ENCODE measurements around the gene PTPMT1. TPM values are rescaled to one million over a fixed set of nuclear protein-coding genes. Genes with fewer than 3 reads are reported as not detected.
A peak's percentile ranks its signal among the peaks of the same experiment; 100 is the strongest.
"Not testable (repeated sequence)": the region's sequence is repeated elsewhere in the genome, so short reads cannot be mapped to it uniquely, and the experiment has no call there.

PTPMT1 gene
- total and polyA plus RNA-seq, 8 donors: 35.0 to 75.2 (median 42.0) TPM

DNA sequence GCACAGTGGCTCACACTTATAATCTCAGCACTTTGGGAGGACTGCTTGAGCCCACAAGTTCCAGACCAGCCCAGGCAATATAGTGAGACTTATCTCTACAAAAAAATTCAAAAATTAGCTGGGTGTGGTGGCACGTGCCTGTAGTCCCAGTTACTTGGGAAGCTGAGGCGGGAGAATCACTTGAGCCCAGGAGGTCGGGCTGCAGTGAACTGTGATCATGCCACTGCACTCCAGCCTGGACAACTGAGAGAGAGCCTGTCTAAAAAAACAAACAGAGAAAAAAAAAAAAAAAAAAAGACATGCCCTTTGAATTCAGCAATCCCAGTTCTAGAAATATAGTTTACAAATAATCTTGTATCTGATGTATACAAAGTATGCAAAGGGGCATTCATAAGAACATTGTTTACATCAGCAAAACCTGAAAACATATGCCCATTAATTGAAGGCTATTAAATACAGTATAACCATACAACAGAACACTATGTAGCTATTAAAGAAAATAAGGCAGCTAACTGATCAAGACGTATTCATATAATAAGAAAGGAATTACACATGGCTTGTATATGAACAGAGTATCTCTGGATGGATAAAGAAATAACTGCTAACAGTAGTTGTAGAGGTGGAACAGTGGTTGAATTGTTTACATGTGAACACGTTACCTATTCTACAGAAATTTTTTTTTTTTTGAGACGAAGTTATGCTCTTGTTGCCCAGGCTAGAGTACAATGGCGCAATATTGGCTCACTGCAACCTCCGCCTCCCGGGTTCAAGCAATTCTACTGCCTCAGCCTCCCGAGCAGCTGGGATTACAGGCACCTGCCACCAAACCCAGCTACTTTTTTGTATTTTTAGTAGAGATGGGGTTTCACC is 48.2 kb upstream of the PTPMT1 start:
- Histone ChIP-seq H3K27ac (peak overlapping the region in 1 of 2 donors; percentile 16), H3K4me1 (peaks cover 35 to 98% of the 10 kb centered on the region in 2 donors), H3K27me3 (no peaks in the 10 kb centered on the region), H3K36me3 (no peaks in the 10 kb centered on the region), H3K9me3 (no peaks in the 10 kb centered on the region), H3K4me3 (no peak overlapping the region)
- intact Hi-C loops (cut with DNase I): no loop called here
- no peak for DNase-seq
- no peak for ATAC-seq
- TF ChIP-seq, protein P1, sequence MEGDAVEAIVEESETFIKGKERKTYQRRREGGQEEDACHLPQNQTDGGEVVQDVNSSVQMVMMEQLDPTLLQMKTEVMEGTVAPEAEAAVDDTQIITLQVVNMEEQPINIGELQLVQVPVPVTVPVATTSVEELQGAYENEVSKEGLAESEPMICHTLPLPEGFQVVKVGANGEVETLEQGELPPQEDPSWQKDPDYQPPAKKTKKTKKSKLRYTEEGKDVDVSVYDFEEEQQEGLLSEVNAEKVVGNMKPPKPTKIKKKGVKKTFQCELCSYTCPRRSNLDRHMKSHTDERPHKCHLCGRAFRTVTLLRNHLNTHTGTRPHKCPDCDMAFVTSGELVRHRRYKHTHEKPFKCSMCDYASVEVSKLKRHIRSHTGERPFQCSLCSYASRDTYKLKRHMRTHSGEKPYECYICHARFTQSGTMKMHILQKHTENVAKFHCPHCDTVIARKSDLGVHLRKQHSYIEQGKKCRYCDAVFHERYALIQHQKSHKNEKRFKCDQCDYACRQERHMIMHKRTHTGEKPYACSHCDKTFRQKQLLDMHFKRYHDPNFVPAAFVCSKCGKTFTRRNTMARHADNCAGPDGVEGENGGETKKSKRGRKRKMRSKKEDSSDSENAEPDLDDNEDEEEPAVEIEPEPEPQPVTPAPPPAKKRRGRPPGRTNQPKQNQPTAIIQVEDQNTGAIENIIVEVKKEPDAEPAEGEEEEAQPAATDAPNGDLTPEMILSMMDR (IDR thresholded peaks at IDR 0.05): no peak

DNA sequence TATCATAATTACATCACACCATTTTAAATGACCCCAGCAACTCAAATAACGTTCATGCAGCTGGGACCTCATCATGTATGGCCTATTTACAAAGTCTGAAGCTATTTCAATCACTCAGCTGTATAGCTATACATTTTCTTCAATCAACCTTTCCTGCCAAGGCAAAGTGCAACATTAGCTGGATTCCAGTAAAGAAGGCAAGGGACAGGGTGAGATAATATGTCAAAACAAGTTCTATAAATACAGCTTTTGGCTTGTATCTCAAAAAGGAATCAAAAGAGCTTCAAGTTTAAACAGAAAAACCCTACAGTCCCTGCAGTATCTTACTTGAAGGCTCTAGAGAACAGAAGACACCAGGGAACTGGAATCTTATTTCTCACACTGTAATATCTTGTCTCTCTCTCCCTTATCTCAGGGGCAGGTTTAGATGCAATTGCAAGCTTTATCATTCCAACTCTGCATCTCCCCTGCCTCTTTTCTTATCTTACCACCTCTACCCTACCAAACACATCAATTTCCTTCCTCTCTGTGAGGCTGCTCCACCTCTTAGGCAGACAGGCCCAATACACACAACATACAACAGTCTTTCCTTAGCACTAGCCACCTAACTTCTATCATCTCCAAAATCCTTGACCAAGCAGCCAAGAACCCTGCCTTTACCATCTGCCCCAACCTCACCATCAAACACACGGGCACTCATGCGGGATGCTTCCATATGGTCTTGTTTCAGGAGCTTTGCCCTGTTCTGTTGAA is 47.0 kb upstream of the PTPMT1 start:
- Histone ChIP-seq H3K27ac (peak overlapping the region in 1 of 2 donors; percentile 16), H3K4me3 (no peak overlapping the region), H3K27me3 (no peaks in the 10 kb centered on the region), H3K4me1 (peaks cover 36 to 98% of the 10 kb centered on the region in 2 donors), H3K36me3 (no peaks in the 10 kb centered on the region), H3K9me3 (no peaks in the 10 kb centered on the region)
- ATAC-seq (no peak), DNase-seq (no peak)
- TF ChIP-seq, protein P1 (IDR thresholded peaks at IDR 0.05): no peak
- intact Hi-C loops (cut with DNase I): no loop called here

- no peaks in the 10 kb centered on the region for H3K27me3 ChIP-seq
- peak; percentile 88 for ATAC-seq
- TF ChIP-seq, protein P1 (IDR thresholded peaks at IDR 0.05): no peak
- H3K9me3 ChIP-seq: no peaks in the 10 kb centered on the region
- peaks cover 25 to 84% of the 10 kb centered on the region in 2 donors for H3K4me1 ChIP-seq
- peak overlapping the region; percentile 79 to 84 for H3K27ac ChIP-seq
- H3K36me3 ChIP-seq: peaks cover 0 to 4% of the 10 kb centered on the region in 2 donors
- peak in 2 of 4 donors; percentile 51 to 62 for DNase-seq
- intact Hi-C loops (cut with DNase I): no loop called here
- H3K4me3 ChIP-seq: no peak overlapping the region
These were observed 41.7 kb upstream of the PTPMT1 start for GRCh38 chr11:47523490-47524225.

GRCh38 chr11:47524291-47524874 is 41.0 kb upstream of the PTPMT1 start:
- H3K36me3 ChIP-seq: peaks cover 0 to 4% of the 10 kb centered on the region in 2 donors
- no peak overlapping the region for H3K4me3 ChIP-seq
- ATAC-seq (peak; percentile 70), DNase-seq (peak in 1 of 4 donors; percentile 47)
- intact Hi-C loops (cut with DNase I): no loop called here
- H3K9me3 ChIP-seq: no peaks in the 10 kb centered on the region
- H3K4me1 ChIP-seq: peaks cover 24 to 77% of the 10 kb centered on the region in 2 donors
- H3K27ac ChIP-seq: peak overlapping the region; percentile 79 to 84
- TF ChIP-seq, protein P1 (IDR thresholded peaks at IDR 0.05): no peak
- no peaks in the 10 kb centered on the region for H3K27me3 ChIP-seq

DNA sequence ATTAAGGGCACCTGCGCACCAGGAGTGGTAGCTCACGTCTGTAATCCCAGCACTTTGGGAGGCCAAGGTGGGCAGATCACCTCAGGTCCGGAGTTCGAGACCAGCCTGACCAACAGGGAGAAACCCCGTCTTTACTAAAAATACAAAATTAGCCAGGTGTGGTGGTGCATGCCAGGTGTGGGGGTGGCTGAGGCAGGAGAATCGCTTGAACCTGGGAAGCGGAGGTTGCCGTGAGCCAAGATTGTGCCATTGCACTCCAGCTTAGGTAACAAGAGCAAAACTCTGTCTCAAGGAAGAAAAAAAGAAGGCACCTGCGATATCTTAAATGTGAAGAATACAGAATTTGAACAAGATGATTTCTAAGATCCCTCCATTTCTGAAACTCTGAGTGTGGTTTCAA is 39.4 kb upstream of the PTPMT1 start:
- H3K27me3 ChIP-seq; intact Hi-C loops (cut with DNase I): not testable (repeated sequence)

More for the DNA sequence above, 39.4 kb upstream of the PTPMT1 start:
- H3K27ac ChIP-seq, H3K4me3 ChIP-seq, H3K36me3 ChIP-seq, ATAC-seq, H3K9me3 ChIP-seq, DNase-seq: not testable (repeated sequence)
- H3K4me1 ChIP-seq: peaks cover 24 to 67% of the 10 kb centered on the region in 2 donors

All from left lung (tissue), 10 donors.